Embryonic facial prominence (tissue), 1 donor: ENCODE results near the gene MBD6.

Source experiments
- DNase-seq: peaks from one replicate; pipeline ENCODE4 v3.0.0-alpha.2; 2016; ENCODE audit errors: extremely low spot score

The MBD6 gene

GRCh38 chr12:57522011-57522886 is at the start of gene MBD6:
MBD6 (plus strand) TSS chr12:57522824; CDS start chr12:57524304, 1,480 bp downstream.
- peak; percentile 68 for DNase-seq

GRCh38 chr12:57473392-57473791 is 49.2 kb upstream of the MBD6 start:
- DNase-seq, result no peak

- no peak for DNase-seq
Observed at GRCh38 chr12:57473886-57474285, 48.7 kb upstream of the MBD6 start.

GRCh38 chr12:57474430-57474829 is 48.2 kb upstream of the MBD6 start:
- DNase-seq, result no peak

GRCh38 chr12:57474862-57475261 is 47.8 kb upstream of the MBD6 start:
- DNase-seq, result no peak

DNA sequence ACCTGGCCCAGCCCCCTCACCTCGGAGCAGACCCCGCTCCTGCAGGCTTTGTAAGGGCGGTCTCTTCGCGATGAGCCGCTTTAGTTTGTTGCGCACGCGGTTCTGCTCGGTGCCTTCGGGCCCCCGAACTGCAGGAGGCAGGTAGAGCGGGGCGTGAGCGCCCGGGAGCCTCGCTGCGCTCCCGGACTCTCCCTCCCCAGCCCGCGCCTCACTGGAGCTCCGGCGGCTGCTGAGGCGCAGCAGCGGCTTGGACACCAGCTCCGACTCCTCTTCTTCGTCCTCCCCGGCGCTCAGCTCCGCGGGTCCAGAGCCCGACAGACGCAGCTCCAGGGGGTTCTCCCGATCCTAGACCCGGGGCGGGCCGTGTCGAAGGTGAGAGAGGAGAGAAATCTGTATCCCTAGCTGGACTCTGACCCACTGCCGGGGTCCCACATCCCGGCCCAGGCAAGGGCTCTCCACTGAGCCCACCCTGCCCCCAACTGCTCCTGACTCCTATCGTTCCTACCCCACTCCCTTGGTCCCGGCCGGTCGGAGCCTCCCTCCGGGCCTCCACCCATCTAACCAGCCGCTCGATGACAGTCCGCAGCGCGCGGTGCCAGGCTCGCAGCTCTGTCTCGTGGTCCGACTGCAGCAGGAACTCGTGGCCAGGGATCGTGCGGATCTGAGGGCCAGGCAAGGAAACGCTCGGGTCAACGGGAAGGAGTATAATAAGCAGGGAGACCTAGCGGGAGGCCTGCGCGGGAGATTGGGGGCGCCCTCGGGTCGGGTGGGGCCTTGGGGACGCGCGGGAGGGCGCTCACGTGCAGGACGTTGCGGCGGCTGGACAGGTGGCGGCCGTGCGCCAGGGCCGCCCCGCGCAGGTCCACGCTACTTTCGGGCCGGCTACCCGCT is 47.1 kb upstream of the MBD6 start:
- DNase-seq, result no peak

GRCh38 chr12:57476162-57476992 is 46.2 kb upstream of the MBD6 start:
- DNase-seq, result no peak

DNA sequence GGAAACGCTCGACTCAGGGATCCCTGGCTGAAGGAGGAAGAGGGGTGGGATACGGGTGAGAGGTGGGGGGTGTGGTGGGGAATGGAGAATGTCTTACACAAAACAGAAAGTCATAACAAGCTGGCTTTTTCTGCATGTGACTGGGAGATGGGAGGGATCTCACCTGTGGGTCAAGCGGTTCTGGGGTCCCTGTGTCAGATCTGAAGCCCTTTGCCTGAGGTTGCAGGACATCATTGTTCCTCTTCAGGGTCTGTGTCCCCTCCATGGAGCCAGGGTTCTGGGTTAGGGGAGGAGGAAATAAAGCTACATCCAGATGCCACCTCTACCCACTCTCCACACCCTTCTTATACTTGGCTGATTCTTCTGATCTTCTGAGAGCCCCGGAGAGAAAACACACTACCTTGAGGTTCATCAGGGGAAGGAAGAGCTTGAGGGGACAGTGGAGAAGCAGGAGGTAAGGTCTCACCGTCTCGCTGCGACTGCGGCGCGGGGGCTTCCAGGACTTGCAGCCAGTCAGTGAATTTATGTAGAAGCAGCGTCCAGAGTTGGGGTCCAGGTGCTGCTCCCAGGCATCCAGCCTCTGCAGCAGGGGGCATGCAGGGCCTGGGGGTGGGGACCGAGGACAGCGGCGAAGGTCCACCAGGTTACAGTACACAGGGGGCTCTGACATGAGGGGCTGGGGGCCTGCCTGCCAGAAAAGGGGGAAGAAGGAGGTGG is 45.5 kb upstream of the MBD6 start:
- no peak for DNase-seq

DNA sequence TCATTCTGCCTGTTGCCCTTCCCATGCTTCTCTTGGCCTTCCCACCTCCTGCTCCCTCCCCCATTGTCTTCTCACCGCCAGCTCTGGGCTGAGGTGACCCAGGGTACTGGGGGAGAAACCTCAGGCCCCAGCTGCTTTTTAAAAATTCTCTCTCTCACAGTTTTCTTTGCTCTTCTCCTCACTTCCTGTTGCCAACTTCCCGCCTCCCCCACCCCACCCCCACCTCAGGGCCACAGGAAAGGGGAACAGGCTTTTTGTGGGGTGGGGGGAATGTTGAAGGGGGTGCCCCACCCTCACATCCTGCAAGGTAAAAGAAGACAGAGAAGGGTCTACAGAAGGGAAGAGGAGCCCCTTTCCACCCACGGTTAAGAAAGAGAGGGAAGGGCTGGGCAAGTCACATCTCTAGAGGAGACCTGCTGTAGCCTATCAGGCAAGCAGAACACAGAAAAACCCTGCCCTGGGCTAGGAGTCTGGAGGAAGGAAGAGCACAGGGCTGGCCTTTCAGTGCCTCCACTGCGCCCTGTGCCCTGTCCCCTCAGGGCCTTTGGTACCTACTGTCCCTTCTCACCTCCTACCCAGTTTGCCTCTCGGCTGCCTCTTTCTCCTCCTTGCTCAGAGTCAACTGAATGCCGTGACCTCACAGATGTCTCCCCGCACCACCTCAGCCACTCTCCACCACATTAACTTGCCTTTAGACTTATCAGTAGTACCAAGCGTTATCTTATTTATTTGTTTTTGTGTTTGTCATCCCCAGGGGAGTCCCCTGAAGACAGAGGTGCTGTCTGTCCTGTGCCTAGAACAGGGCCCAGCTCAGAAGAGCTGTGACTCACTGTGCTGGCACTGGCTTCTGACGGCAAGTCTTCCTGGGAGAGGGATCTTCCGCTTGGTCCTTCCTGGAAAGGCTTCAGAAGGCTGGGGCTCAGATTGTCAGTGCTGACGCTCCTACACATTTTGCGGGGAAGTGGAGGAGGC is 44.6 kb upstream of the MBD6 start:
- DNase-seq, result no peak

DNA sequence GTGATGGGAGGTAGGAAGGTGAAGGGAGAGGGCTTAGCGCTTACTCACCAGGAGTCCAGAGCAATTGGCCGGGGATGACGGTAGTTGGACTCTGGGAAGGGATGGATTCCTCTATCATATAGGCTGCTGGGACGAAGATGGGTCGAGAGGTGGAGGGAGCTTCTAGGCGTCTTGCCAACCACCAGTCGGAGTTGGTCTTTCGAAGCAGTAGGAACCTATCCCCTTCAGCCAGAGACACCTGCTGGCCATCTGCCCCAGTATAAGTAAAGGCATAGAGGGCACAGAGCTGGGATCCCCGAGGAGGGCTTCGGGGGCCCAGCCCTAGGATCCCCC is 43.6 kb upstream of the MBD6 start:
- DNase-seq, result no peak

- no peak for DNase-seq
Observed at GRCh38 chr12:57479376-57480115, 43.1 kb upstream of the MBD6 start, which contains the start of gene ARHGAP9. ARHGAP9 (minus strand) TSS chr12:57479866; CDS start chr12:57479406, 460 bp downstream.

DNA sequence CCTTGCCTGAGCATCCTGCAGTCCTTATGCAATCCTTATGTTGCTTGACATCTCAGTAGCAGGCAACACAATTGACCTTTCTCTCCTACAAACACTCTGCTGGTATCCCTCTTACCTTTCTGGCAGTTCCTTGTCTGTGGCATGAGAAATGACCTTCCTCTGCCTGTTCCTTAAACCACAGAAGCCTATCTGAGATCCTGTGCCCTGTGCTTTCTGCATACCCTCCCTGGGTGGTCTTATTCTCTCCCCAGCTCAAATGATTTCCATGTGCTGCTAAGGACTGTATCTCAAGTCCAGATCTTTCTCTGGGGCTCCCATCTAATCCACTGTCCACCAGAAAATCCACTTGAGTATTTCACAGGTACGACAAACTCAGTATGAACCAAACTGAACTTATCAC is 41.0 kb upstream of the MBD6 start:
- DNase-seq, result no peak

GRCh38 chr12:57483466-57483865 is 39.2 kb upstream of the MBD6 start:
- no peak for DNase-seq

DNA sequence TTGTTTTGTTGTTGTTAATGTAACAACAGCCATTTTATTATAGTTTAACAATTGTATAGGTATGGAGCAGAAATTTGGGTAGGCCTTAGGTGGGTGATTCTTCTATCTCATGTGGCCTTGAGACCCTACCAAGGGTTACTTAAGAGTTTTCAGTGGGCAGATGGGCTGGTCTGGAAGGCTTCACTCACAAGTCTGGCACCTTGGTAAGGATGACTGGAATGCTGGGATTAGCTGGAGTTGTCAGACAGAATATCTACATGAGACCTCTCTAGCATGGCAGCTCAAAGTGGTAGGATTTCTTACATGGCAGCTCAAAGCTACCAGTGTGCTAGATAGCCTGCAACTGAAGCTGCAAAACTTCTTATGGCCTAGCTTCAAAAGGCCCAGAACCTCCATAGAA is 36.9 kb upstream of the MBD6 start:
- no peak for DNase-seq

- no peak for DNase-seq
Observed at GRCh38 chr12:57487055-57487596, 35.5 kb upstream of the MBD6 start.

DNA sequence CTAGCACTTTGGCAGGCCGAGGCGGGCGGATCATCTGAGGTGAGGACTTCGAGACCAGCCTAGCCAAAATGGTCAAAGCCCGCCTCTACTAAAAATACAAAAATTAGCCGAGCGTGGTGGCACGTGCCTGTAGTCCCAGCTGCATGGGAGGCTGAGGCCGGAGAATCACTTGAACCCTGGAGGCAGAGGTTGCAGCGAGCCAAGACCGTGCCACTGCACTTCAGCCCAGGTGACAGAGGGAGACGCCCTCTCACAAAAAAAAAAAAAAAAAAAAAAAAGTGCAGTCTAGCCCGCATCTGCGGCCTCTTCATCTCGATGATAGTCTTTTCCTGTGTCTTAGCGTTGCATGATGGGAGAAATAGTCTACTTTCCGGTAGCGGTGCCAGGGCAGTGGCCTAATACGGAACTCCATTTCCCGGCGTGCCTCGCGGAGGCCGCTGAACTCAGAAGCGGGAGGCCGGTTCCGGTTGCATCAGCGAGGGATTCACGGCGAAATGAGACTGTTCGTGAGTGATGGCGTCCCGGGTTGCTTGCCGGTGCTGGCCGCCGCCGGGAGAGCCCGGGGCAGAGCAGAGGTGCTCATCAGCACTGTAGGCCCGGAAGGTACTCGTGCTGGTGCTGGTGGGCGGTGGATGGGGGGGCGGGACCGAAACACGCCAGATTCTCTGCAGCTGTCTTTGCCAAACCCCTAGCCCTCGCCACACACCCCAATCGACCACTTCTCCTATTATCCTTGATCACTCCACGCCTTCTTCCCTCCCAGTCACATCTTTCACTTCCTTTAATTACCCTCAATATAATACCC is 34.8 kb upstream of the MBD6 start, which contains the start of gene MARS1:
MARS1 (plus strand) TSS at position 472 of the 805 bp plus-strand sequence; CDS start at position 495, 23 bp downstream.
- peak; percentile 91 for DNase-seq

- DNase-seq, result no peak
Observed at GRCh38 chr12:57488402-57489156, 34.0 kb upstream of the MBD6 start.
